Lower leg skin (tissue), 4 donors: ENCODE results near the gene HOXB8. TPM values are rescaled to one million over a fixed set of nuclear protein-coding genes. Genes with fewer than 3 reads are reported as not detected.

Source experiments
- DNase-seq, 2 donors: peaks; one replicate each; pipeline ENCODE4 v3.0.0-alpha.2; 2019; ENCODE audit warnings: low spot score in 2 of 2
- H3K4me3 ChIP-seq: fragments of 200-600 bp; sonication (generic); 2 replicates; pipeline ENCODE4 v1.5.1; 2017; ENCODE audit warnings: mild to moderate bottlenecking, low read depth; ENCODE audit not compliant: poor library complexity, severe bottlenecking
- CTCF ChIP-seq, 3 donors: fragments of 450-650 bp; IDR thresholded peaks; one replicate each; pipeline ENCODE4 v1.5.1; 2016; ENCODE audit warnings: antibody characterized with exemption in 3 of 3, mild to moderate bottlenecking in 3 of 3, moderate library complexity in 2 of 3
- POLR2A ChIP-seq, 2 donors: fragments of 450-650 bp; IDR thresholded peaks; one replicate each; pipeline ENCODE4 v1.6.1; 2016 to 2017; ENCODE audit warnings: antibody characterized with exemption in 2 of 2, mild to moderate bottlenecking in 1 of 2, moderate library complexity in 1 of 2
- WGBS, 2 donors: methylation state at CpG; one replicate each; pipeline ENCODE4 v1.1.5; 2018; 5-methylcytosine and 5-hydroxymethylcytosine counted together
- intact Hi-C: fragments of 100-400 bp; cut with DNase I; formaldehyde crosslinking; loops from one replicate; pipeline ENCODE4 v1.15.0; 2023; ENCODE audit warnings: low total_unique reads
- total RNA-seq, 4 donors: library from RNA; depleted of rRNA; stranded (reverse); fragments of >200 nt; gene quantifications; one replicate each; pipeline ENCODE4 v1.1.0, GENCODE V29; 2016

The HOXB8 gene
- total RNA-seq, 4 donors from 2014 or later = 1.4 TPM; not detected in 3

GRCh38 chr17:48643697-48644012 lies 28.6 kb upstream of the HOXB8 start:
- intact Hi-C loops = no loop called here
- H3K4me3 ChIP-seq = no peak overlapping the region
- no peak for DNase-seq
- no peak for TF ChIP-seq POLR2A (IDR thresholded peaks at IDR 0.05)
- TF ChIP-seq CTCF (IDR thresholded peaks at IDR 0.05) = no peak

- TF ChIP-seq CTCF (IDR thresholded peaks at IDR 0.05) = no peak
- TF ChIP-seq POLR2A (IDR thresholded peaks at IDR 0.05) = no peak
- intact Hi-C loops = no loop called here
- WGBS, 2 donors = 44 to 49% methylated on average over 22 to 23 of the region's 23 CpGs
- H3K4me3 ChIP-seq = no peak overlapping the region
- no peak for DNase-seq
These were observed 28.0 kb upstream of the HOXB8 start for GRCh38 chr17:48642843-48643696.

GRCh38 chr17:48642059-48642842 lies 27.2 kb upstream of the HOXB8 start:
- WGBS, 2 donors = 13 to 15% methylated on average over 25 to 47 of the region's 58 CpGs
- TF ChIP-seq CTCF (IDR thresholded peaks at IDR 0.05) = no peak
- TF ChIP-seq POLR2A (IDR thresholded peaks at IDR 0.05) = no peak
- H3K4me3 ChIP-seq = no peak overlapping the region
- intact Hi-C loops = no loop called here
- no peak for DNase-seq

GRCh38 chr17:48641541-48642058 lies 26.5 kb upstream of the HOXB8 start:
- no peak overlapping the region for H3K4me3 ChIP-seq
- 17 to 27% methylated on average over 29 of the region's 29 CpGs for WGBS, 2 donors
- no peak for TF ChIP-seq POLR2A (IDR thresholded peaks at IDR 0.05)
- TF ChIP-seq CTCF (IDR thresholded peaks at IDR 0.05) = no peak
- no peak for DNase-seq
- intact Hi-C loops = no loop called here

GRCh38 chr17:48640858-48641180 lies 25.7 kb upstream of the HOXB8 start:
- intact Hi-C loops = no loop called here
- DNase-seq = no peak
- no peak for TF ChIP-seq POLR2A (IDR thresholded peaks at IDR 0.05)
- no peak for TF ChIP-seq CTCF (IDR thresholded peaks at IDR 0.05)
- WGBS, 2 donors = 81 to 93% methylated on average over 1 of the region's 1 CpG
- H3K4me3 ChIP-seq = no peak overlapping the region
